Measurements from ENCODE around the gene MON1B. TPM values are rescaled to one million over a fixed set of nuclear protein-coding genes. Genes with fewer than 3 reads are reported as not detected.

The MON1B gene
- total and polyA plus RNA-seq, 2 of the 4 experiments (the other 2 are of a cell fraction), result 5.2 to 19.2 TPM

DNA sequence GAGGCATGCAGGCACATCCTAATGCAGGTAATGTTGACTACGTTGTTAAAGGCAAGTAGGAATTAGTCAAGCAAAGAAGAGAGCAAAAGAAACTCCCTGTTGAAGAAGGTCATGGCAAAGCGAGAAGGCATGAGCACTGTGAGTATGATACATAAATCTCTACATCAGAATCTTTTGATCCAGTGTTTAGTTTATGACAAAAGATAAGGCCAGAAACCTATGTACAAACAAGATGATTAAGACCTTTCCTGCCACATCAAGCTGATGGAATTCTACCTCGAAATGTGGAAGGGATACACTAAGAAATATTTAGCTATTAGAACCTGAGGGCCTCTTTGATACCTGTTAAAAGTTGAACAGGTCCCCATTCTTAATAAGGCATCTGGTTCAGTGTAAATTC is 28.4 kb downstream of the MON1B start:
- no peak overlapping the region for H2BK15ac ChIP-seq (ENCODE audit: low read depth, low read length)
- no peak overlapping the region for H3K4me3 ChIP-seq (ENCODE audit: insufficient read depth, low read depth, low read length)
- no peak overlapping the region for H2AK5ac ChIP-seq (ENCODE audit: low read depth, low read length)
- TF ChIP-seq BHLHE40 (IDR thresholded peaks at IDR 0.05; ENCODE audit: low read depth, low read length), result no peak
- no peak for TF ChIP-seq NFE2L2 (IDR thresholded peaks at IDR 0.05; ENCODE audit: low read depth, low read length)
- TF ChIP-seq RFX5 (IDR thresholded peaks at IDR 0.05; ENCODE audit: low read depth, low read length), result no peak
- no peak for TF ChIP-seq SMC3 (IDR thresholded peaks at IDR 0.05; ENCODE audit: low read depth, low read length)
- TF ChIP-seq CHD1 (IDR thresholded peaks at IDR 0.05; ENCODE audit: low read depth, low read length), result no peak
- TF ChIP-seq POLR2A (IDR thresholded peaks at IDR 0.05; ENCODE audit: low read depth, low read length), result no peak
- no peak for TF ChIP-seq MAFK (IDR thresholded peaks at IDR 0.05; ENCODE audit: low read depth, low read length)
- no peak for TF ChIP-seq MAZ (IDR thresholded peaks at IDR 0.05; ENCODE audit: borderline replicate concordance, low read depth, low read length)
- no peak for TF ChIP-seq CTCF (conservative IDR thresholded peaks at IDR 0.05; ENCODE audit: low read depth, low read length)
- no peak for TF ChIP-seq ELK1 (IDR thresholded peaks at IDR 0.05; ENCODE audit: borderline replicate concordance, low read depth, low read length)
- TF ChIP-seq RCOR1 (IDR thresholded peaks at IDR 0.05; ENCODE audit: insufficient replicate concordance, low read length), result no peak
- TF ChIP-seq, protein P1, sequence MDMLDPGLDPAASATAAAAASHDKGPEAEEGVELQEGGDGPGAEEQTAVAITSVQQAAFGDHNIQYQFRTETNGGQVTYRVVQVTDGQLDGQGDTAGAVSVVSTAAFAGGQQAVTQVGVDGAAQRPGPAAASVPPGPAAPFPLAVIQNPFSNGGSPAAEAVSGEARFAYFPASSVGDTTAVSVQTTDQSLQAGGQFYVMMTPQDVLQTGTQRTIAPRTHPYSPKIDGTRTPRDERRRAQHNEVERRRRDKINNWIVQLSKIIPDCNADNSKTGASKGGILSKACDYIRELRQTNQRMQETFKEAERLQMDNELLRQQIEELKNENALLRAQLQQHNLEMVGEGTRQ (IDR thresholded peaks at IDR 0.05; ENCODE audit: low read depth, low read length), result no peak
- no peaks in the 10 kb centered on the region for H3K9me3 ChIP-seq (ENCODE audit: control insufficient read depth, insufficient read depth, low read length)
- H4K8ac ChIP-seq (ENCODE audit: low read depth in 2 of 2, low read length in 2 of 2), result no peak overlapping the region
- no peak overlapping the region for H3K14ac ChIP-seq (replicated peaks; ENCODE audit: low read depth, low read length)
- no peak overlapping the region for H3K18ac ChIP-seq (ENCODE audit: low read depth, low read length)
- H4K91ac ChIP-seq (ENCODE audit: insufficient read depth, low read depth, low read length), result no peak overlapping the region
- H3K9me1 ChIP-seq (ENCODE audit: insufficient read depth, low read length), result no peaks in the 10 kb centered on the region
- dilution Hi-C loops (cut with HindIII; ENCODE audit: low sequenced_read_pairs, unreplicated experiment), result no loop called here
- no peak overlapping the region for H2BK120ac ChIP-seq (ENCODE audit: low read depth, low read length)
- H2AFZ ChIP-seq (replicated peaks; ENCODE audit: low read length, poor library complexity), result no peak overlapping the region
- POLR2A ChIA-PET (ENCODE audit: unreplicated experiment), result no interaction called here
- H3K9ac ChIP-seq (ENCODE audit: low read depth, low read length), result no peak overlapping the region
- no peak overlapping the region for H3K4ac ChIP-seq (ENCODE audit: low read depth, low read length)
- H3K79me1 ChIP-seq (ENCODE audit: low read depth in 1 of 2, low read length in 2 of 2), result no peaks in the 10 kb centered on the region
- intact Hi-C loops (cut with micrococcal nuclease), result no loop called here
- no peak overlapping the region for H2BK5ac ChIP-seq (ENCODE audit: low read depth, low read length, poor library complexity, severe bottlenecking)
- CTCF ChIA-PET, result interaction anchor here (0.6 kb wide), 1 partner anchor 770 kb away, joined by 5 read pairs; no protein-coding TSS in a partner anchor
- no peak overlapping the region for H3K27ac ChIP-seq (ENCODE audit: insufficient read depth, low read length)
- no peak overlapping the region for H3K23ac ChIP-seq (ENCODE audit: low read depth, low read length)
- H4K20me1 ChIP-seq (ENCODE audit: insufficient read depth, low read length), result no peaks in the 10 kb centered on the region; the same call in 1 of the 2 replicates
- no peak overlapping the region for H2AK9ac ChIP-seq (replicated peaks; ENCODE audit: low read depth, low read length, poor library complexity)
- WGBS, 2 experiments (ENCODE audit: extremely low coverage in 2 of 2, insufficient read length in 1 of 2), result no CpG with 5 or more reads among the region's 3 CpGs
- no TSS peak for BruUV-seq (replicated peaks)
- no peak overlapping the region for H3K4me2 ChIP-seq (ENCODE audit: low read depth, low read length)
- H3K56ac ChIP-seq (ENCODE audit: extremely low read depth, insufficient read depth, low read length), result no peak overlapping the region
- DNase-seq (no peak), ATAC-seq (ENCODE audit: low read depth) (no peak)
- H3K4me1 ChIP-seq (ENCODE audit: control insufficient read depth, insufficient read depth, low read length), result peaks cover 2% of the 10 kb centered on the region; the same call in 1 of the 2 replicates
- in situ Hi-C loops (cut with MboI; ENCODE audit: low sequenced_read_pairs), result no loop called here
- no peak overlapping the region for H2BK20ac ChIP-seq (ENCODE audit: low read depth, low read length)
- no peaks in the 10 kb centered on the region for H3K36me3 ChIP-seq (ENCODE audit: control insufficient read depth, insufficient read depth, low read length)
- H3K27me3 ChIP-seq (ENCODE audit: control insufficient read depth, insufficient read depth, low read length), result no peaks in the 10 kb centered on the region; the same call in 1 of the 2 replicates
- H4K5ac ChIP-seq (ENCODE audit: low read depth, low read length), result no peak overlapping the region
